ENCODE measurements around the gene SLC7A14. TPM values are rescaled to one million over a fixed set of nuclear protein-coding genes. Genes with fewer than 3 reads are reported as not detected.
A peak's percentile ranks its signal among the peaks of the same experiment; 100 is the strongest.

SLC7A14 gene
- total RNA-seq, 1 donor from 2014 or later = 0.32 TPM

DNA sequence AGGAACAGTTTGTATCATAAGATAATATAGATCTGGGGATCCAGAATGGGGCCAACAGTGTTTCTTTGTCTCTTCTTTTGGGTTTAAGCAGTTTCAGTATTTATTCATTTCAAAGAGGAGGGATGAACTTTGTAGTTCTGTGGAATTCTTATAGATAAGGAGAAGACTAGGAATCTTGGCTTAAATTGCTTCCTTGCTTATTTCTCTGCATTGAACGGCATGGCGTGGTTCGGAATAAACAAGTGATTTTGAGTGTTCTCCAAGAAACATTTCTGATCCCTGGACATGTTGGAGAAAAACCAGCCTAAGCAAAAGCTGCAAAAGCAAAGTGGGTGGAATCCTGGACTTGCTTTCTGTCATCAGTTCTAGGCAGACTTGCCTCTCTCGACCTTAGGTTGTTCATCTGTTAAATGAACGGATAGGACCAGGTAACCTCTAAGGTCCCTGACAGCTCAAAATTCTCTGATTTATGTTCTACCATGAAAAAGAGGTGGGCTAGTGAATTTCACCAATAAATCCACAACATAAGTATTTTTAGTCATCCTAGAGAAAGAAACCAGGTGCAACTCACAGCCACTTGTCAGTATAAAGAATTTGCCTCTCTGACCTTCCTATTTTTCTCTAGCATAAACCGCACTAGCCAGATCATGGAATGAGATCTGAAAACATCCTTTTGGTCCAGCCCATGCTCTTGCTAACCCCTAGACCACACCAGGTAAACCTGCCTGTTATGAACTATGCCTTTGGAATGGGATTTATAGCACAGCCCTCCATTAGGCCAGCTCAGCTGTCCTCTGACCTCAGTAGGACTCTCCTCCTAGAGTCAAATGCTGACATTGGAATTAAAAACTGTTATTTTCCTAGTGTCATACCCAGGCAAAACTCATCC, 88.4 kb downstream of the SLC7A14 start:
- no peak for DNase-seq (ENCODE audit: low spot score)

DNA sequence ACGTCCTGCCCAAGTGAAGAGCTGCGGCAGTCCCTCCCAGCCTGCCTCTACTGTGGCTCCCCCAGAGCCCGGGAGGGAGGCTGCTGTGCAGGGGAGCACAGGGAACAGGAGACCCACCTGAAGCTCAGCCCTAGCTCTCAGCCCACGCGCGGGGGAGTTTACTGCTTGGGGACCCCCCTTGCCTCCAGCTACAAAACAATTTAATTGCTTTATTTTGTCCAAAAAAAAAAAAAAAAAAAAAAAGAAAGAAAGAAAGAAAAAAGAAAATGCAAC, 89.1 kb downstream of the SLC7A14 start:
- no peak for DNase-seq (ENCODE audit: low spot score)

DNA sequence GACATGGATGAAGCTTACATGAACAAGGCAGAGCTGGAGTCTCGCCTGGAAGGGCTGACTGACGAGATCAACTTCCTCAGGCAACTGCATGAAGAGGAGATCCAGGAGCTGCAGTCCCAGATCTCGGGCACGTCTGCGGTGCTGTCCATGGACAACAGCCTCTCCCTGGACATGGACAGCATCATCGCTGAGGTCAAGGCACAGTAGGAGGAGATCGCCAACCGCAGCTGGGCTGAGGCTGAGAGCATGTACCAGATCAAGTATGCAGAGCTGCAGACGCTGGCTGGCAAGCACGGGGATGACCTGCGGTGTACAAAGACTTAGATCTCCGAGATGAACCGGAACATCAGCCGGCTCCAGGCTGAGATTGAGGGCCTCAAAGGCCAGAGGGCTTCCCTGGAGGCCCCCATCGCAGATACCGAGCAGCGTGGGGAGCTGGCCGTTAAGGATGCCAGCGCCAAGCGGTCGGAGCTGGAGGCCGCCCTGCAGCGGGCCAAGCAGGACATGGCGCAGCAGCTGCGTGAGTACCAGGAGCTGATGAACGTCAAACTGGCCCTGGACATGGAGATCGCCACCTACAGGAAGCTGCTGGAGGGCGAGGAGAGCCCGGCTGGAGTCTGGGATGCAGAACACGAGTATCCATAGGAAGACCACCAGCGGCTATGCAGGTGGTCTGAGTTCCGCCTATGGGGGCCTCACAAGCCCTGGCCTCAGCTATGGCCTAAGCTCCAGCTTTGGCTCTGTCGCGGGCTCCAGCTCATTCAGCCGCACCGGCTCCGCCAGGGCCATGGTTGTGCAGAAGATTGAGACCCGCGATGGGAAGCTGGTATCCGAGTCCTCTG, 89.6 kb downstream of the SLC7A14 start:
- peak; percentile 34 for DNase-seq (ENCODE audit: low spot score)

DNA sequence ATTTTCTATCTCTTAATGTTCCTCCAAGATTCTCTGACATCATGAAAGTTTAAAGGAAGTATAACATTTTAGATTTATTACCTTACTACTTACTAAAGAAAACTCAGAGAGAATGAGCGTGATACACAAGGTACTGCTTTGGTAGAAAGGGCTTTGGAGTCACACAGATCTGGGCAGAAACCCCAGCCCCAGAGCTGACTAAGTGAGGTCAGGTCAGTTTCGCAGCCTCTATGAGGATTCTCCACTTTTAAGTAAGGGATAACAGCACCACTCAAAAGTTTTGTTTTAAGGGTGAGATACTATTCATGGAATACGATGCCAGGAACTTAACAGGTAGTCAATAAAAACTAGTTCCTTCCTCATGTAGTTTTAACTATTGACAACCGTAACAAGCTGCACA, 91.1 kb downstream of the SLC7A14 start:
- DNase-seq (ENCODE audit: low spot score) = no peak

DNA sequence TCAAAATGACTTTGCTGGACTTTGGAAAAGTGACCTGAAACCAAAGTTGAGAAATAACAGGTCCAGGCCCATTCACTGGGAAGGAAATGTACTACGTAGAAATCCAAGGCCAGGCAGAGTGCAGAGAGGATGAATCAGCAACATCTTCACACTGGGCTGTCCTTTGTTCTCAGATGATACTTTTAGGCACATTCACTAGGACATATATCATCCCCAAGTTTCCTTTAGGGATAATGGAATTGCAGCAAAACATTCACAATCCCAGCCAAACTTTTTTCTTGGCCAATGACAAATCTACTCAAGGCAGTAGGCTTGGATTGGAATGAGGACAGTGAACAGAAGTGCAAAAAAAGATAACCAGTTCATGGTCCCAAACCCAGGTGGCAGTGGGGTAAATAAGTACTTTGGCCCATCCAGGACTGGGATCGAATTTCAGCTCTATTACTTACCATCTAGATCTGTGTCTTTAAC, 92.1 kb downstream of the SLC7A14 start:
- no peak for DNase-seq (ENCODE audit: low spot score)

DNA sequence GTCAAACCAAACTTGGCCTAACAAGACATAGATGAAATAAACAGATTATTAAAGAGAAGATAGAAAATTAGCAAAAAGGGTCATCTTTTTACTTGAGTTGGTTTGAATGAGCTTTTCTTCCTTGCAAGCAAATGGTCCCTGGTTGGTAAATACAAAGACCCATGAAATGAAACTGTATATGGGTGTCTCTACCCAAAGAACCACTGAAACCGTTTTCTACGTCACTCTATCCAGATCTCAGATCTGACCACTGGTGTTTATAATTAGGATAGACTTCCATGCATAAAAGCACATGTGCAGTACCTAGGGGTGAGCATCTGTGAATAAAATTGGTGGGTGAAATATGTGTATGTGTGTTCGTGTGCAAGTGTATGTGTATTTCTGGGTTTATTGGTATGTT, 94.0 kb downstream of the SLC7A14 start:
- DNase-seq (ENCODE audit: low spot score) = no peak

DNA sequence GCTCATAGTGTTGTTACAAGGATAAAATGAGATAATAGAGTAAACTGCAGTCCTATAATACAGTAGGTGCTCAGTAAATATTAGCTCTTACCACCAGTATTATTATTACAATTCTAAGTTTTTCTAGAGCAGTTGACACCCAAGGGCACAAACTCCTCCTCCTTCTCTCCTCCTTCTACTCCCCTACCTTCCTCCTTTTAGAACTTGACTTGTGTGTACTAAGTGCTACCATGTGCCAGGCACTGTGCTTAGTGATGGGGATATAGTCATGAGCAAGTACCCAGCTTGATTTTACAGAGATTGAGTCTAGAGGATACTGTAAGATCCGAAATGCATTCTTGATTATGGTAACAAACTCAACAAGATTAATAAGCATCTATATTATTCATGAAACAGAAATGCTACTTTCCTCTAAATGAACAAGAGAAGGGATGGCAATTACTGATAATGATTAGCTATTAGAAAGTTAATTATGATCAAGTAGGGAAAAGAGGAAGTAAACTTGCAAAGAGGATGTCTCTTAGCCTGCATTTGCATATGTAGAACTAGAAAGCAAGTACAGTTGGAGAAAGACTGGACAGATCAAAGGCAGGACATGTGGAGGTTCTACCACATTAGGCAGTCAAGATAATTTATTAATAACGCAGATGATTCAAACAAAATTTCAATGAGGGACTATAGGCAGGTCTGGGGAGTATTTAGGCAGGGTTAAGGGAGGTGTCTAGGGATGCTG, 94.9 kb downstream of the SLC7A14 start:
- DNase-seq (ENCODE audit: low spot score) = no peak

DNA sequence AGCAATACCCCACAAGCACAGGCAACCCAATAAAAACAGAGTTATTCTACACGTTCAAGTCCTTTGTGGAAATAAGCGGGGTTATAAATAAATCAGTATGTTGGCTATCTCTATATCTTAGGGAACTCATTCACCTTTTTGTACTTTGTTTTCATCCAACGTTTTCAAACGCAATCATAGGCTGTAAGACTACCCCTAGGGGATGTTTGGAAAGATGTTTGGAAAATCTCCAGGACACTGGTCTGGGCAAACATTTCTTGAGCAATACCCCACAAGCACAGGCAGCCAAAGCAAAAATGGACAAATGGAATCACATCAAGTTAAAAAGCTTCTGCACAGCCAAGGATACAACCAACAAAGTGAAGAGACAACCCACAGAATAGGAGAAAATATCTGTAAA, 97.1 kb downstream of the SLC7A14 start:
- DNase-seq (ENCODE audit: low spot score) = no peak

DNA sequence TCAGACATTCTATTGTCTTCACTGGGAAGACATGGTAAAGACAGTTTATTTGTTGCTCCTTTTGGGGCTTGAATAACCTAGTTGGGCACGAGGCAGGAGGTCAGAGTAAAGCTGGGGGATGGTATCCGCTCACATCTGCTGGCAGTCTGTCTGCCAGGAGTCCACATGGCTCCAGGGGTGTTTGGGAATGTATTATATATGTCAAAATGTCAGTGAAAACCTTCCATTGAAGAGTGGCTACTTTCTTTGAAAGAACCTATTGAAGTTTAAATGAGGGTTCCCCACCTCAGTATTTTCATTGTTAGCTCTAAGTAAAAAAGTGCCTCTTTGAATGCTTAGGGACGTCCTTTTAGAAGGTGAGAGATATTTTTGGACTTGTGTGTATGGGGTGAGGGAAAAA, 98.8 kb downstream of the SLC7A14 start:
- DNase-seq (ENCODE audit: low spot score) = no peak

DNA sequence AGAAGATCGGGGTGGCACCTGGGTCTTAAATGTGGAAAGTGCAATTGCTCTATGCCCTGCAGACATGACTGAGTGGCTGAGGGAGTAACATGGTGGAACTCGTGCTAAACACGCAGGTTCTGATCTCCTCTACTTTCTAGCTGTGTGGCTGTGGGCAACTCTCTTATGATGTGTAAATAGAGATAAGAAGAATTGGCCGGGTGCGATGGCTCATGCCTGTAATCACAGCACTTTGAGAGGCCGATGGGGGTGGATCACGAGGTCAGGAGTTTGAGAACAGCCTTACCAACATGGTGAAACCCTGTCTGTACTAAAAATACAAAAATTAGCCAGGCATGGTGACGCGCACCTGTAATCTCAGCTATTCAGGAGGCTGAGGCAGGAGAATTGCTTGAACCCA, 99.5 kb downstream of the SLC7A14 start:
- no peak for DNase-seq (ENCODE audit: low spot score)

DNA sequence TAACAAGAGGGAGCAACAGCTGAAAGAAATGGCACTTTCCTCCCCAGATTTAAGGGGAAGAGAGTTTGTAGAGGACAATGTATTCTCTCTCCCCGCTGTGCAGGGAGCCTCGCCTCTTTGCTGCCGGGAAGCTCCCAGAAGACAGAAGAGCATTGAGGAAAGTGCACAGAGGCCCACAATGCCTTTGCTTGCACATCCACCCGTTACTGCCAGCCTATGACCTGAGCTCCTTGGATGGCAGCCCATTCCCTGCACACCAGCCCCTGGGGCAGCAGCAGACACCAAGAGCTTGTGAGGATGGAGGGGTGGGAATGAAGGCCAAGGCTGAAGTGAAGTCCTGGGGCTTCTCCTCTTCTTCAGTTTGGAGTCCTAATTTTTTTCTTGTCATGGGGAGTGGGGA, 100.2 kb downstream of the SLC7A14 start:
- DNase-seq (ENCODE audit: low spot score) = no peak

DNA sequence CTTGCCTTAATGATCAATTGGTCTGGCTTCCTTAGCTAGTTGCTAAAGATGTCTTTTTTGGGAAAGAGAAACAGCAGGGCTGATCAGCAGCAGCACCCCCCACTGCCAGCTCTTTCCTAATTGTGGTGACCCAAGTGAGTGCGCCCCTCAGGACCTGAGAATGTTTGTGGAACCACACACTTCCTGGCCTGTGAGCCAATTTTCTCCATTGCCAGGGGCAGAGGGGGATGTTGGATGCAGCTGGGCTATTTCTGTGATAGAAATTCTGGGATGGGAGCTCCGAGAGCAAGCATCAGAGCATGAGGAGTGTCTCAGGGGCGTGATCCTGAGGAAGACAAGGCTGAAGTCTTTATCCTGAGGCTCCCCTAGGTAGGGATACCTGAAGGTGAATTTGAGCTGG, 100.6 kb downstream of the SLC7A14 start:
- DNase-seq (ENCODE audit: low spot score) = no peak

DNA sequence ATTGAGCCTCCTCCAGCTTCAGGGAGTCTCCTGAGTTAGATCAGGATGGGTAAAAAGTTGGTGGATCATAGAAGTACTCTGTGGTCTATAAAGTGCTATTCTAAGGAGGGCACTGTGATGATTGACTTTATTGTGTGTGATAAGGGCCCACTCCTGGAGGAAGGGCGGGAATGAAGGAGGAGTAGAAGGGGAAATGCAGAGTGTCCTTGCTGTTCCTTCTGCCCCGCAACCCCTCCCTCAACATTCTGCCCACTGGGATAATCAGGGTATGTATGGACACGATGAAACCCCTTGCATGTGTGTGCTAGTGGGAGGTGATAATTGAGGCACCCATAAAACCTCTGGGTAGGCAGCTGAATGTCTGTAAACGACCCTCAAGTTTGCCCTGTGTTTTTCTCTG, 101.0 kb downstream of the SLC7A14 start:
- DNase-seq (ENCODE audit: low spot score) = no peak

DNA sequence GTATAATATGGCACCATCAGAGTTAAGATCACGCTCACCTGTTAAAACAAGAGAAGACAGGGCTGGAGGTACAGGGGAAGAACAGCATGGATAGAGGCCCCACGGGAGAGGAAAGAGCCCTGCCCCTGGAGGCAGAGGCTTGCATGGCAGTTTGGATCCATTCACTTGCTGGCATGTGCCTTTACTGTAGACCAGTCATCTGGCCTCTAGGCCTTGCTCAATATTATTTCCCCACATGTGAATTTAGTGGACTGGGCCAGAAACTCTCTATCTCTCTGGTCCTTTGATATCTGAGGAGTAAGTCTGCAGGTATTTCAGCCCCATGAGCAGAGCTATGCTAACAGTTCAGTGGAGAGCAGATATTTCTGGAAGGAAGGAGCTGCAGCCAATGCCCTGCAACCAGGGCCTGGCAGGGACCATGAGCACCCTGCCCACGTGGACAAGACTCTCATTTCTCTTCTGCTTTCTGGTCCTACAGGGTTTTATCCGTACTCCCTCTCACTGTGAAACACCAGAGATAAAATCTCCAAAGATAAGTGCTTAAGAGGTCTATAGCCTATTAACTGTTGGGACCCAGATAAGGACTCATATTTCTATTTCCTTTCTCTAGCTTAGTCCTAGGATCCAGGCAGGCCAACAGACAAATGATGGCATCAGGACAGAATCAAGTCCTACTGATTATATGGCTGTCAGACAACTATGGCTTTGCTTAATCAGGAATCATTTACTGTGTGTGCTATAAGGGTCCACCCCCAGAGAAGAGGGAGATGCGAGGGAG, 102.2 kb downstream of the SLC7A14 start:
- DNase-seq (ENCODE audit: low spot score) = no peak

DNA sequence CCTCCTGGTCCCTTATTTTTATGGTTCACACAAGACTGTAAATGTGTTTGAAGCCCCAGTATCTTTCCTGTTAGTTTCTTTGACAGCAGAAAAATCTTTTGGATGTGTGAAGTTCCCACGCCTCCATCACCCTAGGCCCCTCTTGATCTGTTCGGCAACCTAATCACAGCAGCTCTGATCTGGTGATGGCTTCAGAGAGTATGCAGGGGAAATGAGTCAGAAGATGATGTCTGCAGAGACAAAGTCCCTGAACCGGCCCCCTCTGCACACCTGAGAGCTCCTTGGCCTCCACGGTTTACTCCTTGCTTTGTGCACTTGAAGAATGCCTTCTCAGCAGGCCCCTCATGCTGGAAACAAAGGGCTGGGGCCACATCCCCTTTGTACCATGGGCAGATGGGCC, 103.7 kb downstream of the SLC7A14 start:
- DNase-seq (ENCODE audit: low spot score) = no peak

DNA sequence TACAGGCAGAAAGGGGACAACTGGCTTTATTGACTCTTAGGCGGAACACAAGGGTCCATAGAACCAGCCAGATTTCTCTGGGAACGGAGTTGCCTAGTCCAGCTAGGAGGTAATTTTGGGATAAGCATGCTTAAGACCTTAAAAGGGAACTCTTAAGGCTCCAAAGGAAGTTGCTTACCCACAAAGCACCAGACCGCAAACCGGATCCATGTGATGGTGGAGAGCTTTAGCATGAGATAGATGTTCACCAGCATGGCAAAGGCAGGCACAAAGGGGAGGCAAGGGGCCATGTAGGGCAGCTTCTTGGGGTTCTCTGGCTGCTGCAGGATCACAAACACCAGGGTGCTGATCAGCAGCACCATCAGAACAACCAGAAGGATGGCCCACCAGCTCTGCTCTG, 105.8 kb downstream of the SLC7A14 start:
- DNase-seq (ENCODE audit: low spot score) = no peak

DNA sequence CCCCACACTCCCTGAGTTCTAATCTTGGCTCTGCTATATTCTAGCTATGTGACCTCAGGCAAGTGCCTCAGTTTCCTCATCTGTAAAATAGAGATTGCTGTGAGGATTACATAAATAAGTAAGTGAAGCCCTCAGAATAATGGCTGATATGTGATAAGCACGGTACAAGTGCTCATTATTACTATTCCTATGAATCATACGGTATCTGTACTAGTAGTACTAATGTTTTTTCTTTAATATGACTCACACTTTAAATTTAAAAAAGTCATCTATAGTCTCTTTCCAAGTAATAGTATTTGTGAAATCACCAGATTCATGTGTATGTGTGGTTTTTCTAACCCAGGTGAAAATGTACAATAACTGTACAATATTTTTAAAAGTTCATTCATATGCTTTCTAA, 108.5 kb downstream of the SLC7A14 start:
- no peak for DNase-seq (ENCODE audit: low spot score)

DNA sequence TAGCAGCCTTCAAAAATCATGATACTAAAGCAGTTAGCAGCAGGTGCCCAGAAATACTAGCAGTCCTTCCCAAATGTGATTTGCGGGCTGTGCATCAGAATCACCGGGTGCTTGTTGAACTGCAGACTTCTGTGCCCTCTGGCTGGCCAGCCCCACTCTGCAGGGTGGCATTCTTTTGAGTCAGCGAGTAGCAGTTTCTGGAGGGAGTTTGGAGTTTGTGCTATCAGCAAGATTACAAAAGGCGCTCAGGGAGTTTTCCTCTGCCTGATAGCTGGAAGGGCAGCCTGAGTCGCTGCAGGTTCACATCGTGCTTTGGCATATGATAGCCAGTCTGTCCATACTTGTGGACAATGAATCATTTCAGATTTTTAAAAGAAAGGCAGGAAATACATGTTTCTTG, 109.6 kb downstream of the SLC7A14 start:
- DNase-seq (ENCODE audit: low spot score) = no peak

DNA sequence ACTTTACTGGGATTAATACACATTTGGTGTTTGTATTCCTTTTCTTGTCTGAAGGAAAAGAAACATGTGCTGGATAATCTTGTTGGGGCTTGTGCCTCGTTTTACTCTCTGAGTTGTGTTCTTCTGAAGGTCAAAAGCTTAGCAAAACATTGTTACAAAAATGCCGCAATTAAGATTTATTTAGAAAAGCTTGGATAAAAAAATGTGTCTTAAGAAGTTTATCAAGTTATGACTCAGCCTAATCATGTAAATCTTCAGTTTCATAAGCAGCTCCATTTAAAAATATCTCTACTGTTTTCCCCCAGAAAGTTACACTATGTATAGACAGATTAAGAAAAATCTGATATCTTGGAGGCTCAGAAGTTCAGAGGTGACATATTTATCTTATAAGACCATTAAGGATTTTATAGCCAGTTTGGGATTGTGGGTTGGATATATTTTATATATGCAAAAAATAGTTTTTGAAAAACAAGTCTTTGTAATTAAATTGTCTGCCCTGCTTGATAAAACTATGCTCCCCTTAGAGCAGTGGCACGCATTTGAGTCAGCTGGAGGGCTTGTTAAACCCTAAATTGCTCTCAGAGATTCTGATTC, 110.7 kb downstream of the SLC7A14 start:
- DNase-seq (ENCODE audit: low spot score) = no peak

DNA sequence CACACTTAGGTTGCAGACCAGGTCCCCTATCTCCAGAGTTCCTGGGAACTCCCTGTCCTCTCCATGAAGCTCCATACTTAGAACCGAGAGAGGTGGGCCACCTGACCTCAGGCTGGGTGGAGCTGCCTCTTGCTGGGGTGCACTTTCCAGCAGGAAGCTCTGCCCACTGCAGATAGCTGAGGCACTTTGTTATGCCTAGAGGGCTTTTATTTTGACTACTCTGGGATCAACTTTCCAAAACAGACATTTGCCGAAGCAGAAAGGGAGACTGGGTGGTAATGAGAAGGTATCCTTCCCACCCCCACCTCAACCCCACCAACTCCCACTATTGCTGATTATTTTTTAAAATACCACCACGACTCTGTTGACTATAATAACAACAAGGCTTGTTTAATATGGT, 112.5 kb downstream of the SLC7A14 start:
- no peak for DNase-seq (ENCODE audit: low spot score)

DNA sequence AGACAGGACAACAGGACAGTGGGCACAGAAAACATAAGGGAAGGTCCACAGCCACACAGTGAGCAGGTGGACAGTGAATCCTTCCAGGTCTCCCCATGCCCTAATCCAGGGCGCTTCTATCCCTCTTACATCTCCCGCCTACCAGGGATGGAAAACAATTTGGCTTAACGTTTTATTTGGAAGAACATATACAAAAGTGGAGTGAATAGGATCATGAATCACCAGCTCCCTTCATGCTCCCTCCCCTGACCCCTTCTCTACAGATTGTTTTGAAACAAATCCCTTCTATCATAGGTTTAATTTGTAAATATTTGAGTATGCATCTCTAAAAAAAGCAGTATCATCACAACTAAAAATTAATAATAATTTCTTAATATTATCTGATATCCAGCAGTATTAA, 114.7 kb downstream of the SLC7A14 start:
- no peak for DNase-seq (ENCODE audit: low spot score)
